Measurements from ENCODE around the gene DPP6. TPM values are rescaled to one million over a fixed set of nuclear protein-coding genes. Genes with fewer than 3 reads are reported as not detected.

DPP6 gene
- total RNA-seq, 1 experiment from 2014 or later = not detected

DNA sequence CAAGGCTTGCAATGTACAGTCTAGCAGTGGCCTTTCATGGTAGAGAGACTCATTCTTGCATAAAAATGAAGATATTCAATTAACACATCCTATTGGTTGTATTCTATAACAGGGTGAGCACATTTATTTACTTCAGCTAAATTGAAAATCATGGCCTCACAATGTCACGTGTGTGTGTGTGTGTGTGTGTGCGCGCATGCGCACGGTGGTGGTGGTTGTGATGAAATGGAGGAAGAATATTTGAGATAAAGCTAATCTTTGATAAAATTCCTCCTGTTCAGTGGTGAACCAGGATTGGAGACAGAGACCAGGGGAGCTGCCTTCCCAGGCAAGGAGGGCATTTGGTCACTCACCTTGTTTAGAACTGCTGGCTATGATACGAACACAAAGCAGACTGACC, 199.8 kb downstream of the DPP6 start:
- Mint-ChIP-seq H3K27ac (no peak overlapping the region), H3K4me1 (no peaks in the 10 kb centered on the region), H3K4me3 (no peak overlapping the region), H3K27me3 (ENCODE audit: low read depth) (peaks cover 6% of the 10 kb centered on the region), H3K36me3 (peaks cover 88% of the 10 kb centered on the region), H3K9me3 (peaks cover 95% of the 10 kb centered on the region)
- DNase-seq (ENCODE audit: low spot score) (no peak), ATAC-seq (no peak)
- POLR2A ChIA-PET = no interaction called here
- TF ChIP-seq SMAD4 (CRISPR knock-in tag; IDR thresholded peaks at IDR 0.05) = no peak
- TF ChIP-seq ZNF138 (CRISPR knock-in tag; conservative IDR thresholded peaks at IDR 0.05) = no peak
- TF ChIP-seq RELA (CRISPR knock-in tag; IDR thresholded peaks at IDR 0.05; ENCODE audit: borderline replicate concordance) = no peak
- TF ChIP-seq ZNF263 (CRISPR knock-in tag; IDR thresholded peaks at IDR 0.05; ENCODE audit: low read depth) = no peak
- no peak for TF ChIP-seq CBFB (CRISPR knock-in tag; IDR thresholded peaks at IDR 0.05; ENCODE audit: low read depth)
- TF ChIP-seq, protein P1, sequence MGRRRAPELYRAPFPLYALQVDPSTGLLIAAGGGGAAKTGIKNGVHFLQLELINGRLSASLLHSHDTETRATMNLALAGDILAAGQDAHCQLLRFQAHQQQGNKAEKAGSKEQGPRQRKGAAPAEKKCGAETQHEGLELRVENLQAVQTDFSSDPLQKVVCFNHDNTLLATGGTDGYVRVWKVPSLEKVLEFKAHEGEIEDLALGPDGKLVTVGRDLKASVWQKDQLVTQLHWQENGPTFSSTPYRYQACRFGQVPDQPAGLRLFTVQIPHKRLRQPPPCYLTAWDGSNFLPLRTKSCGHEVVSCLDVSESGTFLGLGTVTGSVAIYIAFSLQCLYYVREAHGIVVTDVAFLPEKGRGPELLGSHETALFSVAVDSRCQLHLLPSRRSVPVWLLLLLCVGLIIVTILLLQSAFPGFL (CRISPR knock-in tag; IDR thresholded peaks at IDR 0.05; ENCODE audit: borderline replicate concordance) = no peak
- TF ChIP-seq, protein P2, sequence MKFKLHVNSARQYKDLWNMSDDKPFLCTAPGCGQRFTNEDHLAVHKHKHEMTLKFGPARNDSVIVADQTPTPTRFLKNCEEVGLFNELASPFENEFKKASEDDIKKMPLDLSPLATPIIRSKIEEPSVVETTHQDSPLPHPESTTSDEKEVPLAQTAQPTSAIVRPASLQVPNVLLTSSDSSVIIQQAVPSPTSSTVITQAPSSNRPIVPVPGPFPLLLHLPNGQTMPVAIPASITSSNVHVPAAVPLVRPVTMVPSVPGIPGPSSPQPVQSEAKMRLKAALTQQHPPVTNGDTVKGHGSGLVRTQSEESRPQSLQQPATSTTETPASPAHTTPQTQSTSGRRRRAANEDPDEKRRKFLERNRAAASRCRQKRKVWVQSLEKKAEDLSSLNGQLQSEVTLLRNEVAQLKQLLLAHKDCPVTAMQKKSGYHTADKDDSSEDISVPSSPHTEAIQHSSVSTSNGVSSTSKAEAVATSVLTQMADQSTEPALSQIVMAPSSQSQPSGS (CRISPR knock-in tag; IDR thresholded peaks at IDR 0.05; ENCODE audit: borderline replicate concordance, low read depth) = no peak
- no peak for TF ChIP-seq MYBL2 (CRISPR knock-in tag; IDR thresholded peaks at IDR 0.05)
- no peak for TF ChIP-seq TEAD4 (CRISPR knock-in tag; IDR thresholded peaks at IDR 0.05)
- TF ChIP-seq, protein P3, sequence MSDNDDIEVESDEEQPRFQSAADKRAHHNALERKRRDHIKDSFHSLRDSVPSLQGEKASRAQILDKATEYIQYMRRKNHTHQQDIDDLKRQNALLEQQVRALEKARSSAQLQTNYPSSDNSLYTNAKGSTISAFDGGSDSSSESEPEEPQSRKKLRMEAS (CRISPR knock-in tag; IDR thresholded peaks at IDR 0.05) = no peak
- TF ChIP-seq, protein P4, sequence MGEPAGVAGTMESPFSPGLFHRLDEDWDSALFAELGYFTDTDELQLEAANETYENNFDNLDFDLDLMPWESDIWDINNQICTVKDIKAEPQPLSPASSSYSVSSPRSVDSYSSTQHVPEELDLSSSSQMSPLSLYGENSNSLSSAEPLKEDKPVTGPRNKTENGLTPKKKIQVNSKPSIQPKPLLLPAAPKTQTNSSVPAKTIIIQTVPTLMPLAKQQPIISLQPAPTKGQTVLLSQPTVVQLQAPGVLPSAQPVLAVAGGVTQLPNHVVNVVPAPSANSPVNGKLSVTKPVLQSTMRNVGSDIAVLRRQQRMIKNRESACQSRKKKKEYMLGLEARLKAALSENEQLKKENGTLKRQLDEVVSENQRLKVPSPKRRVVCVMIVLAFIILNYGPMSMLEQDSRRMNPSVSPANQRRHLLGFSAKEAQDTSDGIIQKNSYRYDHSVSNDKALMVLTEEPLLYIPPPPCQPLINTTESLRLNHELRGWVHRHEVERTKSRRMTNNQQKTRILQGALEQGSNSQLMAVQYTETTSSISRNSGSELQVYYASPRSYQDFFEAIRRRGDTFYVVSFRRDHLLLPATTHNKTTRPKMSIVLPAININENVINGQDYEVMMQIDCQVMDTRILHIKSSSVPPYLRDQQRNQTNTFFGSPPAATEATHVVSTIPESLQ (CRISPR knock-in tag; IDR thresholded peaks at IDR 0.05) = no peak
- TF ChIP-seq TP53 (CRISPR knock-in tag; IDR thresholded peaks at IDR 0.05) = no peak
- no peak for TF ChIP-seq GRHL2 (CRISPR knock-in tag; IDR thresholded peaks at IDR 0.05; ENCODE audit: insufficient replicate concordance, severe bottlenecking)
- no peak for TF ChIP-seq KAT7 (CRISPR knock-in tag; IDR thresholded peaks at IDR 0.05; ENCODE audit: borderline replicate concordance)
- TF ChIP-seq, protein P5, sequence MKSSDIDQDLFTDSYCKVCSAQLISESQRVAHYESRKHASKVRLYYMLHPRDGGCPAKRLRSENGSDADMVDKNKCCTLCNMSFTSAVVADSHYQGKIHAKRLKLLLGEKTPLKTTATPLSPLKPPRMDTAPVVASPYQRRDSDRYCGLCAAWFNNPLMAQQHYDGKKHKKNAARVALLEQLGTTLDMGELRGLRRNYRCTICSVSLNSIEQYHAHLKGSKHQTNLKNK (CRISPR knock-in tag; IDR thresholded peaks at IDR 0.05) = no peak
- TF ChIP-seq NR2C2 (CRISPR knock-in tag; IDR thresholded peaks at IDR 0.05) = no peak
- TF ChIP-seq FOXJ3 (CRISPR knock-in tag; IDR thresholded peaks at IDR 0.05; ENCODE audit: borderline replicate concordance) = no peak
- TF ChIP-seq NR3C1 (CRISPR knock-in tag; conservative IDR thresholded peaks at IDR 0.05; ENCODE audit: low read depth) = no peak
- TF ChIP-seq, protein P6, sequence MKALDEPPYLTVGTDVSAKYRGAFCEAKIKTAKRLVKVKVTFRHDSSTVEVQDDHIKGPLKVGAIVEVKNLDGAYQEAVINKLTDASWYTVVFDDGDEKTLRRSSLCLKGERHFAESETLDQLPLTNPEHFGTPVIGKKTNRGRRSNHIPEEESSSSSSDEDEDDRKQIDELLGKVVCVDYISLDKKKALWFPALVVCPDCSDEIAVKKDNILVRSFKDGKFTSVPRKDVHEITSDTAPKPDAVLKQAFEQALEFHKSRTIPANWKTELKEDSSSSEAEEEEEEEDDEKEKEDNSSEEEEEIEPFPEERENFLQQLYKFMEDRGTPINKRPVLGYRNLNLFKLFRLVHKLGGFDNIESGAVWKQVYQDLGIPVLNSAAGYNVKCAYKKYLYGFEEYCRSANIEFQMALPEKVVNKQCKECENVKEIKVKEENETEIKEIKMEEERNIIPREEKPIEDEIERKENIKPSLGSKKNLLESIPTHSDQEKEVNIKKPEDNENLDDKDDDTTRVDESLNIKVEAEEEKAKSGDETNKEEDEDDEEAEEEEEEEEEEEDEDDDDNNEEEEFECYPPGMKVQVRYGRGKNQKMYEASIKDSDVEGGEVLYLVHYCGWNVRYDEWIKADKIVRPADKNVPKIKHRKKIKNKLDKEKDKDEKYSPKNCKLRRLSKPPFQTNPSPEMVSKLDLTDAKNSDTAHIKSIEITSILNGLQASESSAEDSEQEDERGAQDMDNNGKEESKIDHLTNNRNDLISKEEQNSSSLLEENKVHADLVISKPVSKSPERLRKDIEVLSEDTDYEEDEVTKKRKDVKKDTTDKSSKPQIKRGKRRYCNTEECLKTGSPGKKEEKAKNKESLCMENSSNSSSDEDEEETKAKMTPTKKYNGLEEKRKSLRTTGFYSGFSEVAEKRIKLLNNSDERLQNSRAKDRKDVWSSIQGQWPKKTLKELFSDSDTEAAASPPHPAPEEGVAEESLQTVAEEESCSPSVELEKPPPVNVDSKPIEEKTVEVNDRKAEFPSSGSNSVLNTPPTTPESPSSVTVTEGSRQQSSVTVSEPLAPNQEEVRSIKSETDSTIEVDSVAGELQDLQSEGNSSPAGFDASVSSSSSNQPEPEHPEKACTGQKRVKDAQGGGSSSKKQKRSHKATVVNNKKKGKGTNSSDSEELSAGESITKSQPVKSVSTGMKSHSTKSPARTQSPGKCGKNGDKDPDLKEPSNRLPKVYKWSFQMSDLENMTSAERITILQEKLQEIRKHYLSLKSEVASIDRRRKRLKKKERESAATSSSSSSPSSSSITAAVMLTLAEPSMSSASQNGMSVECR (CRISPR knock-in tag; IDR thresholded peaks at IDR 0.05; ENCODE audit: borderline replicate concordance) = no peak
- TF ChIP-seq, protein P7, sequence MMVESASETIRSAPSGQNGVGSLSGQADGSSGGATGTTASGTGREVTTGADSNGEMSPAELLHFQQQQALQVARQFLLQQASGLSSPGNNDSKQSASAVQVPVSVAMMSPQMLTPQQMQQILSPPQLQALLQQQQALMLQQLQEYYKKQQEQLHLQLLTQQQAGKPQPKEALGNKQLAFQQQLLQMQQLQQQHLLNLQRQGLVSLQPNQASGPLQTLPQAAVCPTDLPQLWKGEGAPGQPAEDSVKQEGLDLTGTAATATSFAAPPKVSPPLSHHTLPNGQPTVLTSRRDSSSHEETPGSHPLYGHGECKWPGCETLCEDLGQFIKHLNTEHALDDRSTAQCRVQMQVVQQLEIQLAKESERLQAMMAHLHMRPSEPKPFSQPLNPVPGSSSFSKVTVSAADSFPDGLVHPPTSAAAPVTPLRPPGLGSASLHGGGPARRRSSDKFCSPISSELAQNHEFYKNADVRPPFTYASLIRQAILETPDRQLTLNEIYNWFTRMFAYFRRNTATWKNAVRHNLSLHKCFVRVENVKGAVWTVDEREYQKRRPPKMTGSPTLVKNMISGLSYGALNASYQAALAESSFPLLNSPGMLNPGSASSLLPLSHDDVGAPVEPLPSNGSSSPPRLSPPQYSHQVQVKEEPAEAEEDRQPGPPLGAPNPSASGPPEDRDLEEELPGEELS (CRISPR knock-in tag; IDR thresholded peaks at IDR 0.05) = no peak
- CTCF ChIA-PET = no interaction called here
